HepG2 (cell line): ENCODE results near the gene C2orf81. TPM values are rescaled to one million over a fixed set of nuclear protein-coding genes. Genes with fewer than 3 reads are reported as not detected.

Experiments used
- ARNT2 ChIP-seq: sonication (generic); formaldehyde crosslinking; IDR thresholded peaks from 2 replicates; pipeline ENCODE4 v1.8.0; 2022; ENCODE audit warnings: mild to moderate bottlenecking, low read depth, missing genetic modification reagents, moderate library complexity
- ELK4 ChIP-seq: sonication (generic); formaldehyde crosslinking; IDR thresholded peaks from 2 replicates; pipeline ENCODE4 v1.9.0; 2021; ENCODE audit warnings: missing genetic modification reagents, borderline replicate concordance
- ETV5 ChIP-seq: IDR thresholded peaks from 2 replicates; pipeline ENCODE4 v1.6.1; 2018; ENCODE audit warnings: missing biosample characterization, missing genetic modification reagents, inconsistent platforms, borderline replicate concordance
- IKZF5 ChIP-seq: IDR thresholded peaks from 2 replicates; pipeline ENCODE4 v1.6.1; 2018; ENCODE audit warnings: missing genetic modification reagents, mild to moderate bottlenecking, missing compliant biosample characterization
- MXI1 ChIP-seq: IDR thresholded peaks from 3 replicates; pipeline ENCODE4 v1.6.1; 2012; ENCODE audit warnings: low read depth, low read length, inconsistent platforms, borderline replicate concordance
- PHF8 ChIP-seq: sonication (generic); formaldehyde crosslinking; IDR thresholded peaks from 2 replicates; pipeline ENCODE4 v1.5.0; 2020; ENCODE audit warnings: missing genetic modification reagents
- SPEN ChIP-seq: sonication (generic); formaldehyde crosslinking; IDR thresholded peaks from 2 replicates; pipeline ENCODE4 v1.5.1; 2020; ENCODE audit warnings: low read depth, mild to moderate bottlenecking, missing genetic modification reagents
- TFAP4 ChIP-seq: sonication (generic); IDR thresholded peaks from 2 replicates; pipeline ENCODE4 v1.6.1; 2016; ENCODE audit warnings: low read depth, borderline replicate concordance
- ZBTB7A ChIP-seq: sonication (generic); formaldehyde crosslinking; IDR thresholded peaks from 2 replicates; pipeline ENCODE4 v1.8.0; 2022; ENCODE audit warnings: mild to moderate bottlenecking, missing genetic modification reagents
- ZFP36L1 ChIP-seq: sonication (generic); formaldehyde crosslinking; IDR thresholded peaks from 2 replicates; pipeline ENCODE4 v1.8.0; 2022; ENCODE audit warnings: mild to moderate bottlenecking, missing genetic modification reagents, moderate library complexity
- ZNF546 ChIP-seq: sonication (generic); formaldehyde crosslinking; conservative IDR thresholded peaks from 2 replicates; pipeline ENCODE4 v1.8.1; 2023; ENCODE audit warnings: mild to moderate bottlenecking, missing genetic modification reagents
- ZNF605 ChIP-seq: sonication (generic); formaldehyde crosslinking; IDR thresholded peaks from 2 replicates; pipeline ENCODE4 v1.8.0; 2022; ENCODE audit warnings: mild to moderate bottlenecking, missing genetic modification reagents
- ZNF784 ChIP-seq: sonication (generic); formaldehyde crosslinking; IDR thresholded peaks from 2 replicates; pipeline ENCODE4 v1.5.1; 2020; ENCODE audit warnings: missing genetic modification reagents, mild to moderate bottlenecking, borderline replicate concordance
- ZNF800 ChIP-seq: sonication (generic); formaldehyde crosslinking; IDR thresholded peaks from 2 replicates; pipeline ENCODE4 v1.4.0; 2020; ENCODE audit warnings: missing genetic modification reagents
- ZSCAN21 ChIP-seq: sonication (generic); formaldehyde crosslinking; IDR thresholded peaks from 2 replicates; pipeline ENCODE4 v1.8.0; 2022; ENCODE audit warnings: mild to moderate bottlenecking, missing genetic modification reagents, moderate library complexity, borderline replicate concordance
- polyA plus RNA-seq, 8 experiments: library from polyadenylated mRNA; depleted of rRNA in 3 of 8; stranded (reverse) in 7 of 8; unstranded in 1 of 8; fragments of >200 nt; fragmentation: Illumina TruSeq in 4 of 8; extraction: Trizol in 4 of 8; gene quantifications; 2 replicates each; pipeline versions ENCODE4 v1.2.1 to v1.2.3, GENCODE V29; 2011 to 2016; ENCODE audit warnings: low read depth in 4 of 8, missing spikeins in 1 of 8, mixed read lengths in 1 of 8; ENCODE audit not compliant: insufficient read depth in 1 of 8
- total RNA-seq, 5 experiments: library from RNA; depleted of rRNA; stranded (reverse); fragments of >200 nt; fragmentation: Illumina TruSeq; extraction: Trizol; gene quantifications; 2 replicates each; pipeline ENCODE4 v1.2.3, GENCODE V29; 2016; ENCODE audit warnings: low read depth in 1 of 5
- TF ChIP-seq, protein P1 (sequence below): sonication (generic); formaldehyde crosslinking; IDR thresholded peaks from 2 replicates; pipeline ENCODE4 v1.4.0; 2020; ENCODE audit warnings: mild to moderate bottlenecking, missing genetic modification reagents, borderline replicate concordance
- TF ChIP-seq, protein P2 (sequence below): IDR thresholded peaks from 2 replicates; pipeline ENCODE4 v1.6.1; 2012; ENCODE audit warnings: inconsistent platforms

C2orf81 gene
- total and polyA plus RNA-seq, 2 of the 13 experiments (the other 11 are each of a cell fraction or from before 2014, with no cell fraction given): 0.15 to 0.17 TPM

- TF ChIP-seq, protein P1, sequence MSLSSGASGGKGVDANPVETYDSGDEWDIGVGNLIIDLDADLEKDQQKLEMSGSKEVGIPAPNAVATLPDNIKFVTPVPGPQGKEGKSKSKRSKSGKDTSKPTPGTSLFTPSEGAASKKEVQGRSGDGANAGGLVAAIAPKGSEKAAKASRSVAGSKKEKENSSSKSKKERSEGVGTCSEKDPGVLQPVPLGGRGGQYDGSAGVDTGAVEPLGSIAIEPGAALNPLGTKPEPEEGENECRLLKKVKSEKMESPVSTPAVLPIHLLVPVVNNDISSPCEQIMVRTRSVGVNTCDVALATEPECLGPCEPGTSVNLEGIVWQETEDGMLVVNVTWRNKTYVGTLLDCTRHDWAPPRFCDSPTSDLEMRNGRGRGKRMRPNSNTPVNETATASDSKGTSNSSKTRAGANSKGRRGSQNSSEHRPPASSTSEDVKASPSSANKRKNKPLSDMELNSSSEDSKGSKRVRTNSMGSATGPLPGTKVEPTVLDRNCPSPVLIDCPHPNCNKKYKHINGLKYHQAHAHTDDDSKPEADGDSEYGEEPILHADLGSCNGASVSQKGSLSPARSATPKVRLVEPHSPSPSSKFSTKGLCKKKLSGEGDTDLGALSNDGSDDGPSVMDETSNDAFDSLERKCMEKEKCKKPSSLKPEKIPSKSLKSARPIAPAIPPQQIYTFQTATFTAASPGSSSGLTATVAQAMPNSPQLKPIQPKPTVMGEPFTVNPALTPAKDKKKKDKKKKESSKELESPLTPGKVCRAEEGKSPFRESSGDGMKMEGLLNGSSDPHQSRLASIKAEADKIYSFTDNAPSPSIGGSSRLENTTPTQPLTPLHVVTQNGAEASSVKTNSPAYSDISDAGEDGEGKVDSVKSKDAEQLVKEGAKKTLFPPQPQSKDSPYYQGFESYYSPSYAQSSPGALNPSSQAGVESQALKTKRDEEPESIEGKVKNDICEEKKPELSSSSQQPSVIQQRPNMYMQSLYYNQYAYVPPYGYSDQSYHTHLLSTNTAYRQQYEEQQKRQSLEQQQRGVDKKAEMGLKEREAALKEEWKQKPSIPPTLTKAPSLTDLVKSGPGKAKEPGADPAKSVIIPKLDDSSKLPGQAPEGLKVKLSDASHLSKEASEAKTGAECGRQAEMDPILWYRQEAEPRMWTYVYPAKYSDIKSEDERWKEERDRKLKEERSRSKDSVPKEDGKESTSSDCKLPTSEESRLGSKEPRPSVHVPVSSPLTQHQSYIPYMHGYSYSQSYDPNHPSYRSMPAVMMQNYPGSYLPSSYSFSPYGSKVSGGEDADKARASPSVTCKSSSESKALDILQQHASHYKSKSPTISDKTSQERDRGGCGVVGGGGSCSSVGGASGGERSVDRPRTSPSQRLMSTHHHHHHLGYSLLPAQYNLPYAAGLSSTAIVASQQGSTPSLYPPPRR (CRISPR knock-in tag): peak; percentile 40; the same call in 1 of the 2 replicates
- TF ChIP-seq PHF8 (CRISPR knock-in tag): 0 out of 2 replicates have a peak, but pooled peaks have one; percentile 38
- TF ChIP-seq ZNF784 (CRISPR knock-in tag): 0 out of 2 replicates have a peak, but pooled peaks have one; percentile 45
- TF ChIP-seq ELK4 (CRISPR knock-in tag): peak; percentile 52; the same call in 1 of the 2 replicates
- TF ChIP-seq IKZF5 (CRISPR knock-in tag): peak; percentile 40; the same call in 1 of the 2 replicates
- 0 out of 2 replicates have a peak, but pooled peaks have one; percentile 83 for TF ChIP-seq ZBTB7A (CRISPR knock-in tag)
- TF ChIP-seq, protein P2, sequence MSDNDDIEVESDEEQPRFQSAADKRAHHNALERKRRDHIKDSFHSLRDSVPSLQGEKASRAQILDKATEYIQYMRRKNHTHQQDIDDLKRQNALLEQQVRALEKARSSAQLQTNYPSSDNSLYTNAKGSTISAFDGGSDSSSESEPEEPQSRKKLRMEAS: peak; percentile 95
- TF ChIP-seq MXI1: peak; percentile 99
- peak; percentile 75; the same call in 1 of the 2 replicates for TF ChIP-seq ZNF800 (CRISPR knock-in tag)
- peak; percentile 82 for TF ChIP-seq ETV5 (CRISPR knock-in tag)
- peak; percentile 90 for TF ChIP-seq ZSCAN21 (CRISPR knock-in tag)
- no peak for TF ChIP-seq ZFP36L1
- TF ChIP-seq ARNT2 (CRISPR knock-in tag): peak; percentile 91
- TF ChIP-seq TFAP4: peak; percentile 26; the same call in 1 of the 2 replicates
- 0 out of 2 replicates have a peak, but pooled peaks have one; percentile 22 for TF ChIP-seq ZNF546 (CRISPR knock-in tag)
- TF ChIP-seq SPEN (CRISPR knock-in tag): peak; percentile 76
- peak; percentile 71 for TF ChIP-seq ZNF605 (CRISPR knock-in tag)
Measured at GRCh38 chr2:74421221-74421870, at the start of gene C2orf81, which contains the start of gene WDR54 (continued).
